GM23248 (cell line): ENCODE measurements around the gene SIT1. TPM values are rescaled to one million over a fixed set of nuclear protein-coding genes. Genes with fewer than 3 reads are reported as not detected.
A peak's percentile ranks its signal among the peaks of the same experiment; 100 is the strongest.
"Not testable (repeated sequence)": the region's sequence is repeated elsewhere in the genome, so short reads cannot be mapped to it uniquely, and the experiment has no call there.

Experiments used
- DNase-seq: peaks from one replicate; pipeline ENCODE4 v3.0.0-alpha.2; 2015
- H2AFZ ChIP-seq: fragments of 200-600 bp; sonication (generic); 2 replicates; pipeline ENCODE4 v1.6.1; 2016; ENCODE audit warnings: antibody characterized with exemption
- H3F3A ChIP-seq: fragments of 200-600 bp; sonication (generic); 2 replicates; pipeline ENCODE4 v1.6.1; 2016; ENCODE audit warnings: mild to moderate bottlenecking, antibody characterized with exemption, mixed run types; ENCODE audit not compliant: insufficient read depth
- H3K27ac ChIP-seq: fragments of 200-600 bp; sonication (generic); 2 replicates; pipeline ENCODE4 v1.5.1; 2016; ENCODE audit warnings: mild to moderate bottlenecking
- H3K27me3 ChIP-seq: fragments of 200-600 bp; sonication (generic); replicated peaks from 2 replicates; pipeline ENCODE4 v1.6.1; 2016; ENCODE audit warnings: mild to moderate bottlenecking; ENCODE audit not compliant: insufficient read depth
- H3K36me3 ChIP-seq: fragments of 200-600 bp; sonication (generic); 2 replicates; pipeline ENCODE4 v1.6.1; 2016; ENCODE audit warnings: low read depth, mild to moderate bottlenecking
- H3K4me1 ChIP-seq: fragments of 200-600 bp; sonication (generic); 2 replicates; pipeline ENCODE4 v1.6.1; 2016; ENCODE audit warnings: mild to moderate bottlenecking; ENCODE audit not compliant: insufficient read depth
- H3K4me2 ChIP-seq: fragments of 200-600 bp; sonication (generic); one replicate; pipeline ENCODE4 v1.6.1; 2016; ENCODE audit warnings: mild to moderate bottlenecking; ENCODE audit not compliant: unreplicated experiment
- H3K4me3 ChIP-seq: fragments of 200-600 bp; sonication (generic); 2 replicates; pipeline ENCODE4 v1.5.1; 2016; ENCODE audit warnings: mild to moderate bottlenecking
- H3K79me2 ChIP-seq: fragments of 200-600 bp; sonication (generic); 2 replicates; pipeline ENCODE4 v1.6.1; 2016; ENCODE audit warnings: mild to moderate bottlenecking; ENCODE audit not compliant: insufficient read depth
- H3K9ac ChIP-seq: fragments of 200-600 bp; sonication (generic); 2 replicates; pipeline ENCODE4 v1.6.1; 2016; ENCODE audit warnings: mild to moderate bottlenecking
- H3K9me2 ChIP-seq: fragments of 200-600 bp; sonication (generic); 2 replicates; pipeline ENCODE4 v1.6.1; 2016; ENCODE audit warnings: mixed run types, mild to moderate bottlenecking, moderate library complexity; ENCODE audit not compliant: insufficient read depth
- H3K9me3 ChIP-seq: fragments of 200-600 bp; sonication (generic); one replicate; pipeline ENCODE4 v1.6.1; 2017; ENCODE audit warnings: low read depth
- H4K20me1 ChIP-seq: fragments of 200-600 bp; sonication (generic); 2 replicates; pipeline ENCODE4 v1.6.0; 2016; ENCODE audit not compliant: insufficient read depth
- EZH2 ChIP-seq: fragments of 200-600 bp; sonication (generic); IDR thresholded peaks from 2 replicates; pipeline ENCODE4 v1.6.1; 2018; ENCODE audit warnings: antibody characterized with exemption, mild to moderate bottlenecking; ENCODE audit not compliant: insufficient read depth, poor library complexity, severe bottlenecking
- EZH2phosphoT487 ChIP-seq: fragments of 200-600 bp; sonication (generic); IDR thresholded peaks from 2 replicates; pipeline ENCODE4 v1.6.1; 2018; ENCODE audit warnings: antibody characterized with exemption, moderate library complexity, mild to moderate bottlenecking, low read depth; ENCODE audit not compliant: insufficient read depth
- WGBS, 2 experiments: methylation state at CpG; one replicate each; pipeline ENCODE4 v1.1.6; 2015 to 2017; ENCODE audit warnings: low lambda C conversion rate in 2 of 2, low coverage in 1 of 2; ENCODE audit errors: missing lambda C conversion rate in 2 of 2; 5-methylcytosine and 5-hydroxymethylcytosine counted together
- in situ Hi-C: fragments of 300-500 bp; cut with MboI; formaldehyde crosslinking; loops from 2 replicates; pipeline ENCODE4 v1.15.0; 2020
- polyA plus RNA-seq: library from polyadenylated mRNA; unstranded; fragments of >200 nt; fragmentation: Nextera tagmentation; extraction: Ambion mirVana; gene quantifications from 2 replicates; pipeline ENCODE4 v1.2.1, GENCODE V29; 2016
- total RNA-seq: library from RNA; depleted of rRNA; stranded (reverse); fragments of >200 nt; shearing (Covaris generic); gene quantifications from 2 replicates; pipeline ENCODE4 v1.2.3, GENCODE V29; 2014

The SIT1 gene
- total and polyA plus RNA-seq, 2 experiments from 2014 or later: not detected

- 12 to 17% methylated on average over 34 to 50 of the region's 51 CpGs for WGBS, 2 experiments
- no peaks in the 10 kb centered on the region for H3K9me2 ChIP-seq
- H3F3A ChIP-seq: no peaks in the 10 kb centered on the region
- no peaks in the 10 kb centered on the region for H3K79me2 ChIP-seq
- no peak for TF ChIP-seq EZH2phosphoT487
- no peak overlapping the region for H3K27ac ChIP-seq
- no peaks in the 10 kb centered on the region for H4K20me1 ChIP-seq
- peak overlapping the region; percentile 79 for H3K4me2 ChIP-seq
- DNase-seq: peak; percentile 79
- peak overlapping the region; percentile 94 for H2AFZ ChIP-seq
- H3K36me3 ChIP-seq: no peaks in the 10 kb centered on the region
- peak overlapping the region; percentile 67 for H3K9ac ChIP-seq
- in situ Hi-C loops: loop anchor here (25.0 kb wide), 1 partner anchor 95 kb away; no protein-coding TSS in a partner anchor
- H3K9me3 ChIP-seq: no peaks in the 10 kb centered on the region
- H3K4me3 ChIP-seq: peak overlapping the region; percentile 65
- H3K27me3 ChIP-seq: no peaks in the 10 kb centered on the region
- H3K4me1 ChIP-seq: no peaks in the 10 kb centered on the region
These were observed 33.9 kb downstream of the SIT1 start for GRCh38 chr9:35616681-35617459.

GRCh38 chr9:35615981-35616680 is 34.6 kb downstream of the SIT1 start:
- Histone ChIP-seq H3K9me3 (no peaks in the 10 kb centered on the region), H3K4me2 (peak overlapping the region; percentile 79), H3K27me3 (no peaks in the 10 kb centered on the region), H3K9me2 (no peaks in the 10 kb centered on the region), H4K20me1 (no peaks in the 10 kb centered on the region), H3K4me3 (no peak overlapping the region), H3K4me1 (no peaks in the 10 kb centered on the region), H3K79me2 (no peaks in the 10 kb centered on the region), H3K36me3 (no peaks in the 10 kb centered on the region), H3F3A (no peaks in the 10 kb centered on the region), H2AFZ (peak overlapping the region; percentile 94; the same call in 1 of the 2 replicates), H3K9ac (no peak overlapping the region), H3K27ac (no peak overlapping the region)
- no peak for DNase-seq
- whole genome bisulfite sequencing, 2 experiments: 90 to 92% methylated on average over 17 of the region's 17 CpGs
- in situ Hi-C loops: loop anchor here (25.0 kb wide), 1 partner anchor 96 kb away; no protein-coding TSS in a partner anchor
- no peak for TF ChIP-seq EZH2
- TF ChIP-seq EZH2phosphoT487: no peak

- in situ Hi-C loops: loop anchor here (25.0 kb wide), 1 partner anchor 99 kb away; no protein-coding TSS in a partner anchor
- Histone ChIP-seq H3K9ac (no peak overlapping the region), H3K27me3 (no peaks in the 10 kb centered on the region), H3K4me2 (no peak overlapping the region), H3K4me1 (no peaks in the 10 kb centered on the region), H3K27ac (no peak overlapping the region), H2AFZ (no peak overlapping the region), H3K4me3 (no peak overlapping the region), H4K20me1 (no peaks in the 10 kb centered on the region), H3K36me3 (peaks cover 7% of the 10 kb centered on the region; the same call in 1 of the 2 replicates), H3K9me2 (no peaks in the 10 kb centered on the region), H3K9me3 (no peaks in the 10 kb centered on the region), H3F3A (no peaks in the 10 kb centered on the region), H3K79me2 (peaks cover 2% of the 10 kb centered on the region; the same call in 1 of the 2 replicates)
- no peak for DNase-seq
- no peak for TF ChIP-seq EZH2phosphoT487
- TF ChIP-seq EZH2: no peak
- 77 to 93% methylated on average over 2 of the region's 2 CpGs for WGBS, 2 experiments
These were observed 37.9 kb downstream of the SIT1 start for GRCh38 chr9:35612843-35613242.

GRCh38 chr9:35612066-35612465 is 38.7 kb downstream of the SIT1 start:
- not testable (repeated sequence) for H3K9me2 ChIP-seq, H3K4me1 ChIP-seq, H3K4me2 ChIP-seq, H3K36me3 ChIP-seq, H3K27me3 ChIP-seq, H3K9me3 ChIP-seq, H3F3A ChIP-seq, DNase-seq, H4K20me1 ChIP-seq, H3K4me3 ChIP-seq, H3K27ac ChIP-seq, H3K9ac ChIP-seq, H2AFZ ChIP-seq
- 75 to 83% methylated on average over 4 of the region's 4 CpGs for WGBS, 2 experiments
- in situ Hi-C loops: loop anchor here (25.0 kb wide), 1 partner anchor 100 kb away; no protein-coding TSS in a partner anchor
- H3K79me2 ChIP-seq: peaks cover 10% of the 10 kb centered on the region
